OCI-LY1 (cell line): ENCODE data around the gene PARD3B.

ENCODE experiments used
- H2AFZ ChIP-seq: fragments of 200-600 bp; sonication (generic), shearing (Covaris generic); 2 replicates; pipeline ENCODE4 v1.6.0; 2014; ENCODE audit warnings: antibody characterized with exemption, mild to moderate bottlenecking, low read length
- H3F3A ChIP-seq: fragments of 200-600 bp; sonication (generic), shearing (Covaris generic); 2 replicates; pipeline ENCODE4 v1.6.0; 2014; ENCODE audit warnings: mild to moderate bottlenecking, antibody characterized with exemption, low read length, moderate library complexity; ENCODE audit not compliant: insufficient read depth
- H3K27ac ChIP-seq: fragments of 200-600 bp; sonication (generic); 2 replicates; pipeline ENCODE4 v1.5.1; 2014; ENCODE audit warnings: low read length, mixed run types, mild to moderate bottlenecking, low read depth; ENCODE audit not compliant: poor library complexity, severe bottlenecking
- H3K27me3 ChIP-seq: fragments of 200-600 bp; sonication (generic); 2 replicates; pipeline ENCODE4 v1.6.0; 2014; ENCODE audit warnings: antibody characterized with exemption, mild to moderate bottlenecking, low read length, moderate library complexity; ENCODE audit not compliant: insufficient read depth
- H3K36me3 ChIP-seq: fragments of 200-600 bp; sonication (generic); 2 replicates; pipeline ENCODE4 v1.6.1; 2014; ENCODE audit warnings: mild to moderate bottlenecking, antibody characterized with exemption, low read length, moderate library complexity, mixed read lengths; ENCODE audit not compliant: insufficient read depth
- H3K4me1 ChIP-seq: fragments of 200-600 bp; sonication (generic); 2 replicates; pipeline ENCODE4 v1.5.1; 2014; ENCODE audit warnings: mild to moderate bottlenecking, low read length, moderate library complexity; ENCODE audit not compliant: insufficient read depth, severe bottlenecking
- H3K4me2 ChIP-seq: fragments of 200-600 bp; sonication (generic), shearing (Covaris generic); 2 replicates; pipeline ENCODE4 v1.6.1; 2014; ENCODE audit warnings: low read length
- H3K4me3 ChIP-seq: fragments of 200-600 bp; sonication (generic); 2 replicates; pipeline ENCODE4 v1.5.1; 2014; ENCODE audit warnings: low read length, low read depth, mild to moderate bottlenecking, mixed read lengths; ENCODE audit not compliant: poor library complexity, severe bottlenecking
- H3K79me2 ChIP-seq: fragments of 200-600 bp; shearing (Covaris generic); 2 replicates; pipeline ENCODE4 v1.6.1; 2016; ENCODE audit warnings: mixed run types, low read length, mixed read lengths; ENCODE audit not compliant: insufficient read depth
- H3K9ac ChIP-seq: fragments of 200-600 bp; sonication (generic), shearing (Covaris generic); 2 replicates; pipeline ENCODE4 v1.6.1; 2014; ENCODE audit warnings: mild to moderate bottlenecking, low read length, mixed read lengths
- H3K9me2 ChIP-seq: fragments of 200-600 bp; sonication (generic), shearing (Covaris generic); 2 replicates; pipeline ENCODE4 v1.6.1; 2014; ENCODE audit warnings: low read depth, mild to moderate bottlenecking, low read length, mixed read lengths
- H3K9me3 ChIP-seq: fragments of 200-600 bp; shearing (Covaris generic); 2 replicates; pipeline ENCODE4 v1.6.1; 2014; ENCODE audit warnings: low read length, mixed read lengths
- H4K20me1 ChIP-seq: fragments of 200-600 bp; sonication (generic), shearing (Covaris generic); 2 replicates; pipeline ENCODE4 v1.6.0; 2016; ENCODE audit warnings: mild to moderate bottlenecking, low read length; ENCODE audit not compliant: insufficient read depth
- CTCF ChIP-seq: fragments of 200-600 bp; sonication (generic), shearing (Covaris generic); IDR thresholded peaks from 2 replicates; pipeline ENCODE4 v1.5.1; 2017; ENCODE audit warnings: mild to moderate bottlenecking, antibody characterized with exemption, low read length, moderate library complexity, mixed read lengths
- EZH2 ChIP-seq: fragments of 200-600 bp; sonication (generic), shearing (Covaris generic); IDR thresholded peaks from 2 replicates; pipeline ENCODE4 v1.8.0; 2017; ENCODE audit warnings: borderline replicate concordance, mixed run types, mild to moderate bottlenecking, antibody characterized with exemption, low read length, moderate library complexity, mixed read lengths

The PARD3B gene

GRCh38 chr2:204791230-204791629 is 246.0 kb downstream of the PARD3B start:
- H2AFZ ChIP-seq = no peak overlapping the region
- H3K4me3 ChIP-seq = no peak overlapping the region
- H3F3A ChIP-seq = no peaks in the 10 kb centered on the region
- no peak for TF ChIP-seq CTCF
- no peak for TF ChIP-seq EZH2
- no peaks in the 10 kb centered on the region for H3K79me2 ChIP-seq
- no peaks in the 10 kb centered on the region for H3K9me3 ChIP-seq
- no peaks in the 10 kb centered on the region for H3K4me1 ChIP-seq
- H3K27me3 ChIP-seq = no peaks in the 10 kb centered on the region
- no peak overlapping the region for H3K9ac ChIP-seq
- H3K9me2 ChIP-seq = no peaks in the 10 kb centered on the region
- no peak overlapping the region for H3K4me2 ChIP-seq
- no peaks in the 10 kb centered on the region for H3K36me3 ChIP-seq
- H4K20me1 ChIP-seq = no peaks in the 10 kb centered on the region
- H3K27ac ChIP-seq = no peak overlapping the region

- H3K36me3 ChIP-seq = no peaks in the 10 kb centered on the region
- no peaks in the 10 kb centered on the region for H3F3A ChIP-seq
- no peaks in the 10 kb centered on the region for H3K4me1 ChIP-seq
- no peak overlapping the region for H3K9ac ChIP-seq
- H3K79me2 ChIP-seq = no peaks in the 10 kb centered on the region
- no peaks in the 10 kb centered on the region for H3K9me2 ChIP-seq
- no peak overlapping the region for H3K4me2 ChIP-seq
- no peaks in the 10 kb centered on the region for H3K27me3 ChIP-seq
- H4K20me1 ChIP-seq = no peaks in the 10 kb centered on the region
- H2AFZ ChIP-seq = no peak overlapping the region
- no peak for TF ChIP-seq CTCF
- TF ChIP-seq EZH2 = no peak
- H3K4me3 ChIP-seq = no peak overlapping the region
- no peaks in the 10 kb centered on the region for H3K9me3 ChIP-seq
- no peak overlapping the region for H3K27ac ChIP-seq
Measured at GRCh38 chr2:204794624-204795023, 249.3 kb downstream of the PARD3B start.

GRCh38 chr2:204795156-204795555 is 249.9 kb downstream of the PARD3B start:
- no peak overlapping the region for H2AFZ ChIP-seq
- no peaks in the 10 kb centered on the region for H3F3A ChIP-seq
- H4K20me1 ChIP-seq = no peaks in the 10 kb centered on the region
- H3K9ac ChIP-seq = no peak overlapping the region
- no peak overlapping the region for H3K4me2 ChIP-seq
- TF ChIP-seq CTCF = no peak
- TF ChIP-seq EZH2 = no peak
- no peaks in the 10 kb centered on the region for H3K4me1 ChIP-seq
- no peaks in the 10 kb centered on the region for H3K27me3 ChIP-seq
- no peaks in the 10 kb centered on the region for H3K79me2 ChIP-seq
- H3K4me3 ChIP-seq = no peak overlapping the region
- no peaks in the 10 kb centered on the region for H3K9me2 ChIP-seq
- no peaks in the 10 kb centered on the region for H3K36me3 ChIP-seq
- H3K27ac ChIP-seq = no peak overlapping the region
- no peaks in the 10 kb centered on the region for H3K9me3 ChIP-seq
